GM21515 (cell line): Measurements from ENCODE around the gene NUP98.

Experiments
- ATAC-seq: cut with Tn5 transposase; IDR thresholded peaks from one replicate; pipeline ENCODE4 v1.9.1; 2021; ENCODE audit not compliant: unreplicated experiment

The NUP98 gene

DNA sequence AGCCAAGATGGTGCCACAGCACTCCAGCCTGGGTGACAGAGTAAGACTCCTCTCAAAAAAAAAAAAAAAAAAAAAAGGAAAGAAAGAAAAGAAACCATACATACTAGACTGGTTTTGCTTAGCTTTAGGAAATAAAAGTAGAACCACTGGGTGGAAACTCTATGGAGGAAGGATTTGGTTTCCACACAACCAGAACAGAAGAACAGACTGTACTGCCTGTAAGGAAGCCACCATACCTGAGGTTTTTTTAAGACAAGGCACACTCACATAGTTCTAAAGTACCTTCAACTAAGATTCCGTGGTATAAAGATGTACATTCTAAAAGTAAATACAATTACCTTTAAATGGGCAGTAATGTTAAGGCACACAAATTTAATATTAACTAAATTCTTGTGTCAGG, 58.6 kb downstream of the NUP98 start:
- ATAC-seq = no peak

DNA sequence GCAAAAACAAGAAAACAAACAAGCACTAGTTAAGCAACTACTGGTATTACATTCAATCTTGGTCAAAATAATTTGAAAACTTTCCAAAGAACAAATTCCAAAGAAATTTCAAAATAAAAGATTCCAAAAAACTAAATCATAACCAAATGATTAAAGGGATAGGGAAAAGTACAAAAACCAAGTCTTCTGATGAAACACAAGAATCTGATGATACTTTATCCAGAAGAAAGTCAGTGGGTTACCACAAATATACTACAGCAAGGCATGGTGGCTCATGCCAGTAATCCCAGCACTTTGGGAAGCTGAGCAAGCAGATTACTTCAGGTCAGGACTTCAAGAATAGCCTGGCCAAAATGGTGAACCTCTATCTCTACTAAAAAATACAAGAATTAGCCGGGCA, 59.1 kb downstream of the NUP98 start:
- ATAC-seq = no peak

DNA sequence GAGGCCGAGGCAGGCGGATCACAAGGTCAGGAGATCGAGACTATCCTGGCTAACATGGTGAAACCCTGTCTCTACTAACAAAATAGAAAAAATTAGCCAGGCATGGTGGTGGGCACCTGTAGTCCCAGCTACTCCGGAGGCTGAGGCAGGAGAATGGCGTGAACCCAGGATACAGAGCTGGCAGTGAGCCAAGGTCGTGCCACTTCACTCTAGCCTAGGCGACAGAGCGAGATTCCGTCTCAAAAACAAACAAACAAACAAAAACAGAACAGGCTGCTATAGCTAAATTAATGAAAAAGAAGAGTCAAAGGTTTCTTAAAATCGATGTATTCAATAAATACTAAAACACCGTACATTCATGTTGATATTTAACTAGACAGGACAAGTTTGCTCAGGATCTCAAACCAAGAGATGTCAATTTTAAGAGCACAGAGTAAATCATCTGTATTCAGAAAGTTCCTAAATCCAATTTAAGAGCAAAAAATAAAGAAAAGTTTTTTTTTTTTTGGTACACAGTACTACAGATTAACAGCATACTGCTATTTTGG, 59.9 kb downstream of the NUP98 start:
- ATAC-seq = no peak

DNA sequence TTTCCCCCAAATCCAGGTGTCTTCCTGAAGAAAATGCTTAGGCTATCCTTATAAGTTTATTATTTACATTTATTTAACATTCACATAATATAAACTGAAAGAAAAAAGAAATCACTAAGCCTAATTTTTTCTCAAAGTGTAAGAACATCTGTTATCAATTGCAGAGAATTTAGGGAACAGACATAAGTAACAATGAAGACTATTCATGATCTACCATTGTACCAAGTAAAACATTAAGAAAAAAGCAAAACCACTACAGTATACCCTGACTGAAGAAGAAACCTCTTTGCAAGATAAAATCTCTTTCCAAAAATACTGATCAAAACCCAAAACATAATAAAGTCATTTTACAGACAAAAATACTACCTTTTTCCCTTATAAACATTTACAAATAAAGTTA, 60.5 kb downstream of the NUP98 start:
- no peak for ATAC-seq

DNA sequence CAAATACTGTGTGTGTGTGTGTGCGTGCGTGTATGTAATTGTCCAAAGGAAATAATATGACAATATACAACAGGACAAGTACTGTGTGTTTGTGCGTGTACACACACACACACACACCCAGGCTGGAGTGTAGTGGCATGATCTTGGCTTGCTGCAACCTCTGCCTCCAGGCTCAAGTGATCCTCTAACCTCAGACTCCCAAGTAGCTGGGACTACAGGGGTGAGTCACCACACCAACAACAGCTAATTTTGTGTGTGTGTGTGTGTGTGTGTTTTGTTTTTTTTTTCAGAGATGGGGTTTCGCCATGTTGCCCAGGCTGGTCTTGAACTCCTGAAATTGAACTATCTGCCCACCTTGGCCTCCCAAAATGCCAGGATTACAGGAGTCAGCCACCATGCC, 61.5 kb downstream of the NUP98 start:
- no peak for ATAC-seq

DNA sequence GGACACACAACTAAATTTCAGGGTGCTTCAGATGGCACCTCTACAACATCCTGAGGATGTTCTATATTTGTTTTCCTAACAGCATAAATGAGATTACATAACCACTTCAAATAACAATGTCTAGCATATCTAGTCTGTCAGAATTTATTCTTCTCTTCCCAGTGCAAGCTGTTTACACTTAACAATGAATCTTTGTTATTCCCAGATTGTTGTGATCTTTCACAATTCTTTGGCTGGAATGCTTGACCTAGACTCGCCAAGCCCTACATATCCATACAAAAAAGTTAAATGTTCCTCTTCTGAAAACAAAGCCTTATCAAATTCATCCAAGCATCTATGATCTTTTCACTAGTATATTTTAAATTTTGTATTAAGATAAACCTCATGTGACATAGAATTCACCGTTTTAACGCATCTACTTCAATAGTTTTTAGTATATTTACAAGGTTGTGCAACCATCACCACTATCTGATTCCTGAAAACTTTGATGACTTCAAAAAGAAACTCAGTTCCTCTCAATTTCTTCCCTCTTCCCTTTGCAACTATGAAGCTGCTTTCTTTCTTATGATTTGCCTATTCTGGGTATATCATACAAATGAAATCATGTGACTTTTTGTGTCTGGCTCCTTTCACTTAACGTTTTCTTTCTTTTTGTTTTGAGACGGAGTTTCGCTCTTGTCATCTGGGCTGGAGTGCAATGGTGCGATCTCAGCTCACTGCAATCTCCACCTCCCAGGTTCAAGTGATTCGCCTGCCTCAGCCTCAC, 64.5 kb downstream of the NUP98 start:
- no peak for ATAC-seq

DNA sequence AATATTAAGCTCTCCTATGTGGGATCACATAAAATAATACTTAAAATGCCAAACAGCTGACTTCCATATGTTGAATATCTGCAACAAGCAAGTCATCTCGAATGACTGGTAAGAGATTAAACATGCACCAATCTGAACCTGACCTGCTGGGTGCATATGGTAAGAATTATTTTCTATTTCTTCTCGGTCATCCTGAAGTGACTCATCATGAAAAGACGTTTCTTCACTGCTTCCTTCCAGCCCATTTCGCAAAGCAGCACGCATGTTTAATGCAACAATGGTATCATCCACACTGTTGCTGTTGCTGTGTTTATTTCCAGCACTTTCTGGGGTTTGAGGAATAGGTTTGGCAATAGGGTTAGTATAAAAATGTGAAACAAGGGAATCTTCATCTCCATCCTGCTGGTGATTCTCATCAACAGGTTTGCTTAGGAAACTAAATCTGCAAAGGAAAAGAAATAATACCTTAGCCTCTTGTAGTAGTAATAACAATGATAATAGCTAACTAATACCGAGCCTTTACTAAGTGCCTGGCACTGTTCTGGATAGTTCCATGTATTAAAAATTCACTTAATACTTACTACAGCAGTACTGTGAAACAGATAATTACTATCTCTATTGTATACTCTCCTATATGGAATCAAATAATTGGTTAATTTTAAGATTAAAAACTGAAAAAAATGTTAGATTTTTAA, 74.2 kb downstream of the NUP98 start:
- no peak for ATAC-seq

DNA sequence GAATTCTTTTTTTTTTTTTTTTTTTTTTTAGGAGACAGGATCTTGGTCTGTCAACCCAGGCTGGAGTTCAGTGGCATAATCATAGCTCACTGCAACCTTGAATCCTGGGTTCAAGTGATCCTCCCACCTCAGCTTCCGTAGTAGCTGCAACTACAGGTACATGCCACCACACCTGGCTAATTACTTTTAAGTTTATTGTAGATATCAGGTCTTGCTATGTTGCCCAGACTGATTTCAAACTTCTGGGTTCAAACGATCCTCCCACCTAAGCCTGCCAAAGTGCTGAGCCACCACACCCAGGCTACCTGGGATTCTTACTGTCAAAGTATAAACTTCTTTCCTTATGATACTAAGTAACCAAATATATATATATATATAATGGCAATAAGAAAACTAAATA, 75.3 kb downstream of the NUP98 start:
- no peak for ATAC-seq

DNA sequence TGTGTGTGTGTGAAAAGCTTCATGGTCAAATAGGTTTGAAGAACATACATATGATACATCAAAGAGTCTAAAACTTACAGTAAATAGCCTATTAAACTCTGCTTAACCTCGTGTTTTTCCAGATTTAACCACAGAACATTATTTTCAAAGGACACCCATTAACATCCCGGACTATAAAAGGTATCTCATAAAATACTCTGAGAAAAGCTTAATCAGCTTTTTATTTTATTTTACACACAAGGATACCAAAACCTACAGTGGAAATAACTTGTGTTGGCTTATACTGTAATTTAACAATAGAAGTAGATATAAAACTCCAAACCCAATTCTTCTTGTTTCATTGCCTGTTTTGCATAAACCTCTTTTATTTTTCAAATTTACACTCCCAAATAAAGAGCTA, 76.4 kb downstream of the NUP98 start:
- ATAC-seq = no peak

DNA sequence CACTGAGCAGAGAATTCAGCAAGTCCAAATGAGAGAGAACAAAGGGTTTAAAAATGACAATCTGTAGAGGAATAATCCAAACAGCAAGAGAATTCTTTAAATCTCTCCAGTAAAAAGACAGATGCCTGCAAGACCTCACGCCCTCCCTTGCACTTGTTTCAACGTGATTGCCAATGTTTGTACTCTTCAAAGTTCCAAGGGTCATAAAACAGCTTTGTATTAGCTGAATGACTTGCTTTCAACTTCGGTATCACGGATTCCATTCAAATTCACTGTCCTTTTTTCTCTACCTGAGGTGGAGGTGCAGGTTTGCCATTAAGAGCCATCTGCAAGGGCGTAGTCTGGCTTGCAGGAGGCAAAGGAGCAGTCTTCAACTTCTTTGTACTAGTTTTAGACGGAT, 85.1 kb downstream of the NUP98 start:
- no peak for ATAC-seq

DNA sequence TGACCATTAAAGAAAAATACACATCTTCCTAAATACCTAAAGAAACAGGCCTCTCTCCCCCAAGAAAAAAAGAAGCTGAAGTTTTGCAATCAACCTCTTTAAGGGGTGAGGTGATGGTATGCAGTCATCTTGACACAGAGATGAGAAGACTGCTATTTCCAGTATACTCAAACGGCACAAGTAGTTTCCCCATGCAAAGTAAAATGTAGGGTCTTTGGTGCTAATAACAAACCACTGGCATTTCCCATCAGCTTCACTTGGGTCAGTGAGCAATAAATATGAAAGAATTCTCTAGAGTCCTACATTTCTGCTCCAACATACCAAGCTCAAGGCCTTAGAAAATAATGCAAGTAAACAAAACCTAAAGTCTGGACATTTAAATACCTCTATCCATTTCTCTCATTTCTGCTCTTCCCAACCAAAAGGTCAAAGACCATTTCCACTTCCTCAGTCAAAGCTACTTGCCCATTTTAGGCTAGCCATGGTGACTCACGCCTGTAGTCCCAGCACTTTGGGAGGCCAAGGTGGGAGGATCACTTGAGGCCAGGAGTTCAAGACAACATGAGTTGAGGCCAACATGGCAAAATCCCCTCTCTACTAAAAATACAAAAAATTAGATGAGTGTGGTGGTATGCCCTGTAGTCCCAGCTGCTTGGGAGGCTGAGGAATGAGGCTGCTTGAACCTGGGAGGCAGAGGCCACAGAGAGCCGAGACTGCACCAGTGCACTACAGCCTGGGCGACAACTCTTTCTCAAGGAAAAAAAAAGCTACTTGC, 86.7 kb downstream of the NUP98 start:
- no peak for ATAC-seq

DNA sequence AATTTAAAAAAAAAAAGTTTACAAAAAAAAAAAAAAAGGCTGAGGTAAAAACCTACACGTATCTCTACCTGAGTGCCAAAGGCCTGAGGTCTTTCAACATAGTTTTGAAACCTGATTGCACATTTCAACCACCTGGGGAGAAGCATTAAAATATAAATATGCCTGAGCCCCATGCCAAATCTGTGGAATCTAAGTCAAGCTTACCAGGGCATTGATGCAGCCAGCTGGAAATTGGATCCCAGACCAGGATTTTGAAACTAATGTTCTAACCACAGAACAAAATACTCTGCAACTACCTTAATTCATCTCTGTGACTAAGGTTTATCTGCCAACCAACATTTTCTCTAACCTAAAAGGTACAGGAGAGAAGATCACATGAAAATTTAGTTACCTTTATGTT, 87.4 kb downstream of the NUP98 start:
- ATAC-seq = no peak

DNA sequence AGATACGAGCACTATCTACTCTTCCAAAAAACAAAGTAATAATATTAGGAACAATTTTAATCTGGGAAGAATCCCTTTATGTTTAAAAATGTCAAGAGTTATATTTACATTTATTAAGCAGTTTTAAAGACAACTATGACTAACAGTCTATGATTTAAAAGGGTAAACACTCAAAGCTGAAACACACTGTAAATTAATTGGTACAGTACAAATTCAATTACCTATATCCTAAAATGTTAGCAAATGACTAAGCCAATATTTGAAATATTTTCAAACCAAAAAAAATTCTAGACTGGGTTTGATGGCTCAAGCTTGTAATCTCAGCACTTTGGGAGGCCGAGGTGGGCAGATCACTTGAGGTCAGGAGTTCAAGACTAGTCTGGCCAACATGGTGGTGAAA, 90.2 kb downstream of the NUP98 start:
- ATAC-seq = no peak

DNA sequence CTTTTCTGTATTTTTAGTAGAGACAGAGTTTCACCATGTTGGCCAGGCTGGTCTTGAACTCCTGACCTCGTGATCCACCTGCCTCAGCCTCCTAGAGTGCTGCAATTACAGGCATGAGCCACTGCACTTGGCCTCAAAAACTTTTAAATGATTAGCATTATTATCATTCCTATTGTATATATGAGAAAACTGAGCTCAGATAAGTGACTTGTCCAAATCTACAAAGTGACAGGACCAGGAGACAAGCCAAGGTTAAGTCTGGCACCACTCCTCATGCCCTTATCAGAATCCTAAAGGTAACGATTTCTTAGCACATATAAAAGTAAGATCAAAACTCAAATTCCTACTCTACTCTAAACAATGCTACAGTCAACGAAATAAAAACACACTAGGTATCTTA, 94.0 kb downstream of the NUP98 start:
- ATAC-seq = no peak

DNA sequence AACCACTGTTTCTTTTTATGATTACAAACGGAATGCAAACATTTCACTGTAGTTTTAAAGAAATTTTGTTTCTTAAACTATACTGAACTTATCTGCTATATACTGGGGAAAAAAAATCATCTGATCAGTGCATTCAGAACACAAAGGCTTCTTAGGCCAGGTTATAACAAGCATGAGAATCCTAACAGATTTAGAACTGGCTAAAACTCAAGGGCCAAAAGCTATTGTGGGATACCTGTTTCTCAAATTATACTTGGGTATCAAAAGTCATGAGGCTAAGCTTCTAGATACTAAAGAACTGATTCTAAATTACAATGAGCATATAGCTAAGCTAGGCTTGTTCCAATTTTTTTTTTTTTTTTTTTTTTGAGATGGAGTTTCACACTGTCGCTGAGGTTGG, 96.4 kb downstream of the NUP98 start:
- ATAC-seq = no peak

DNA sequence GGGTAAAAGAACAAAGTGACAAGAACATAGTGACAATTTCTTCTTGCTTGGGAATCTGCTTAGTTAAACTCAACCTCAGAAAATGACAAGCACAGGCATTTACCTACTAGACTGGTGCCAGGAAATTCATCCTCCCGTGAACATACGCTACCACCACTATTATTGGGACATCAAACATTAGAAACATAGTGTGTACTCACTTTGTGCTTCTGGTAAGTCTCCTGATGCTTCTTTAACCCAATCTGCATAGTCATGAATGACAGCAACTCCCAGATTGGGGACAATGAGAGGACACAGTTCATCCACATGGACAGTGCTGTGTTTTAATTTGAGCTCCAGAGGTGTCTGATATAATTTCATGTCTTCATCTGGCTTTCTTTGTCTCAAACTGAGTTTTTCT, 96.9 kb downstream of the NUP98 start:
- no peak for ATAC-seq

DNA sequence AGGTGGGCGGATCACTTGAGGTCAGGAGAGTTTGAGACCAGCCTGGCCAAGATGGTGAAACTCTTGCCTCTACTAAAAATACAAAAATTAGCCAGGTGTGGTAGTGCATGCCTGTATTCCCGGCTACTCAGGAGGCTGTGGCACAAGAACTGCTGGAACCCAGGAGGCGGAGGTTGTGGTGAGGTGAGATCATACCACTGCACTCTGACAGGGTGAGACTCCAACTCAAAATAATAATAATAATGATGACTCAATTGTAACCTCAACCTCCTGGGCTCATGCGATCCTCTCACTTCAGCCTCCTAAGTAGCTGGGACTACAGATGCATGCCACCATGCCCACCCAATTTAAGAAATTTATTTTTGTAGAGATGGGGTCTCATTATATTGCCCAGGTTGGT, 110.6 kb downstream of the NUP98 start:
- no peak for ATAC-seq

DNA sequence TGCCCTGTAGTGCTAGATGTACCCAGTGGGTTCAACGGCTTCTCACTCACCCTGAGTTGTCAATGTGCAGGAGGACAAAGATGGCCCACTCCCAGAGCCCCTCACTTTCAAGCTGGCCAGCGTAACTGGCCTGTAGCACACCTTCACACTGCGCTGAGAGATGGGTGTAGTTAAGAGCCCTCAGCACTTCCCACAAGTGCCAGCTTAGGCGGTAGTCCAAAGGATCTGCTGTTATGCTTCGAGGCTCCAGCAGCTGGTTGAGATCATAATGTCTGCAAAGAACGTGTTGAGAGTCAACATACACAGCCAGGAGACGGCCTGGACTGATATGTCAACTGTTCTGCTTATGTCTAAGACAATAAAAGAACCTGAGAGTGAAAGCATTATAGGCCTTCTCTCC, 111.4 kb downstream of the NUP98 start:
- ATAC-seq = no peak

DNA sequence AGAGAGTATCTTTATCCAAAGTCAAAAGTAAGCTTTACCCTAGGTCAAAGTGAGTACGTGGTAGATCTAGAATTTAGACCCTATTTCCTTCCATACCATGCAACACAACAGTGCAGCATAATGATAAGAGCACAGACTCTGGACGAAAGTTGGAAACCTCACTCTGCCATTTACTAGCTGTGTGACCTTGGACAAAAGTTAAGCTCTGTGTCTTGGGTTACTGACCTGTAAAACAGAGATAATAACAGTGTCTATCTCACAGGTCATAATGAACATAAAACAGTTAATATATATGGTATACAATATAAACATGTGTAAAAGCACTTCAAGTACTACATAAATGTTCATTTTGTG, 112.6 kb downstream of the NUP98 start:
- ATAC-seq = no peak

DNA sequence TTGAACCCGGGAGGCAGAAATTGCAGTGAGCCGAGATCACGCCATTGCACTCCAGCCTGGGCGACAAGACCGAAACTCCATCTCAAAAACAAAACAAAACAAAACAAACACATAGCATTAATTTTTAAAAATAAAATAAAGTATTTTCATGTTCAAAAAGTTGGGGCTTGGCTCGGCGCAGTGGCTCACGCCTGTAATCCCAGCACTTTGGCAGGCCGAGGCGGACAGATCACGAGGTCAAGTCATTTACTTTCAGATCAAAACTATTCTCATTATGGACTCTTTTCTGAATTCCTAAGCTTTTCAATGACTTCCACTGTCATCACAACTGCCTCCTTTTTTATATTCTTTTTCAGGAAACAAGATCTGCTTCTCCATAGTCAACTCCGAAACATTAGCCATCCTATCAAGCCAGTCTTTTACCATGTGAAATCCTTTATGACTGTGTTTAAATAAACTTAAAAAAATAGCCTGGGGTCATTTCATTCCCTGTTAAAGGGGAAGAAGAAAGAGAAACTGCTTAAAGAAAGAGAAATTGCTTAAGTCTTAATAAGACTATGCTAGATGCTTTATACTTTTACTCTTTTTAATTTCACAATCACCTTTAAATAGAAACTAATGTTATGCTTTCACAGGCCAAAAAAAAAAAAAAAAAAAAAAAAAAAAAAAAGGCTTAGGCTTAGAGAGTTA, 113.1 kb downstream of the NUP98 start:
- ATAC-seq = no peak

DNA sequence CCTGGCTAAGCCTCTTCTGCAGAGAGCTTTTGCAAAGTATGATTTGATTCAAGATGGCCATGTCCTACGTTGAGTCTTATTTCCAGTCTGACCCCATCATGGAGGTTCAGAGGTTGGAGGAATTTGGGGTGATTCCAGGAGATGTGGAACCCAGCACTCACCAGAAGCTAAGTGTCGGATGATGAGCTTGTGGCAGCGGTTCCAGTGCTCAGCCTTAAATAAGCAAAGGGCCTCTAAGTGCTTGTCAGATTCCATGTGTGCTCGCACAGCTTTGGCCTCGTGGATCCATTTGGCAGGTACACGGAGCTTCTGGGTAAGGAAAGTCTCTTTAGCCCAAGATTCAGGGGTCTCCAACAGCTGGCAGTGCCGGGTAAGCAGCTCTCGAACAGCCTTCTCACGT, 114.3 kb downstream of the NUP98 start:
- no peak for ATAC-seq
